PC-3 (cell line): ENCODE measurements around the gene STIM1. TPM values are rescaled to one million over a fixed set of nuclear protein-coding genes. Genes with fewer than 3 reads are reported as not detected.

Source experiments
- ATAC-seq: fragments of 200-7000 bp; cut with Tn5 transposase; 2 replicates; pipeline ENCODE4 v1.9.1; 2020; ENCODE audit warnings: mild to moderate bottlenecking, moderate library complexity
- BruUV-seq: library from RNA; stranded (reverse); fragments of 400-500 nt; replicated peaks from 2 replicates; lab custom pipeline; 2021; lab: Mats Ljungman, UMichigan
- CTCF ChIA-PET: fragments of 300-600 bp; sonication (Branson Sonifier 250); formaldehyde crosslinking; loops from one replicate; lab custom pipeline; 2022; ENCODE audit warnings: antibody characterized with exemption; lab: Charles Lee
- POLR2A ChIA-PET: fragments of 300-600 bp; sonication (Branson Sonifier 250); formaldehyde crosslinking; loops from one replicate; lab custom pipeline; 2022; ENCODE audit warnings: antibody characterized with exemption; ENCODE audit not compliant: unreplicated experiment; lab: Charles Lee
- DNase-seq: peaks from one replicate; pipeline ENCODE4 v3.0.0-alpha.2; 2015
- H2AFZ ChIP-seq: fragments of 300-600 bp; sonication (generic); 2 replicates; pipeline ENCODE4 v1.6.0; 2016; ENCODE audit warnings: antibody characterized with exemption, low read length
- H3F3A ChIP-seq: fragments of 300-600 bp; sonication (generic); one replicate; pipeline ENCODE4 v1.6.0; 2017; ENCODE audit warnings: antibody characterized with exemption, low read length, control low read depth, mild to moderate bottlenecking; ENCODE audit not compliant: unreplicated experiment
- H3K27ac ChIP-seq: fragments of 300-600 bp; sonication (generic); 2 replicates; pipeline ENCODE4 v1.5.1; 2016; ENCODE audit warnings: mild to moderate bottlenecking, low read length
- H3K27me3 ChIP-seq: fragments of 300-600 bp; sonication (generic); 2 replicates; pipeline ENCODE4 v1.6.1; 2016; ENCODE audit warnings: low read length, mixed read lengths
- H3K36me3 ChIP-seq: fragments of 300-600 bp; sonication (generic); 2 replicates; pipeline ENCODE4 v1.6.1; 2016; ENCODE audit warnings: low read depth, mixed run types, low read length, mixed read lengths
- H3K4me1 ChIP-seq: fragments of 300-600 bp; sonication (generic); 2 replicates; pipeline ENCODE4 v1.5.1; 2016; ENCODE audit warnings: low read length; ENCODE audit not compliant: insufficient read depth
- H3K4me2 ChIP-seq: fragments of 300-600 bp; sonication (generic); 2 replicates; pipeline ENCODE4 v1.6.0; 2016; ENCODE audit warnings: low read length
- H3K4me3 ChIP-seq: fragments of 300-600 bp; sonication (generic); 2 replicates; pipeline ENCODE4 v1.5.1; 2016; ENCODE audit warnings: mild to moderate bottlenecking, low read length, mixed read lengths
- H3K79me2 ChIP-seq: fragments of 300-600 bp; sonication (generic); 2 replicates; pipeline ENCODE4 v1.6.1; 2017; ENCODE audit warnings: low read length, mixed read lengths
- H3K9ac ChIP-seq: fragments of 300-600 bp; sonication (generic); 2 replicates; pipeline ENCODE4 v1.6.0; 2016; ENCODE audit warnings: mild to moderate bottlenecking, low read length
- H3K9me2 ChIP-seq: fragments of 300-600 bp; sonication (generic); replicated peaks from 2 replicates; pipeline ENCODE4 v1.6.1; 2016; ENCODE audit warnings: mixed run types, low read length, mixed read lengths
- H3K9me3 ChIP-seq: fragments of 300-600 bp; sonication (generic); 2 replicates; pipeline ENCODE4 v1.6.1; 2016; ENCODE audit warnings: low read length, mixed read lengths
- H4K20me1 ChIP-seq: fragments of 300-600 bp; sonication (generic); 2 replicates; pipeline ENCODE4 v1.6.1; 2016; ENCODE audit warnings: low read length, mixed read lengths
- CTCF ChIP-seq: fragments of 300-600 bp; sonication (generic); conservative IDR thresholded peaks from 2 replicates; pipeline ENCODE4 v1.5.1; 2017; ENCODE audit warnings: antibody characterized with exemption, low read depth, mild to moderate bottlenecking, low read length
- EZH2 ChIP-seq: fragments of 300-600 bp; sonication (generic); IDR thresholded peaks from one replicate; pipeline ENCODE4 v1.6.1; 2017; ENCODE audit warnings: antibody characterized with exemption, mild to moderate bottlenecking, low read length; ENCODE audit not compliant: unreplicated experiment
- EZH2phosphoT487 ChIP-seq: fragments of 300-600 bp; sonication (generic); IDR thresholded peaks from 2 replicates; pipeline ENCODE4 v1.6.1; 2018; ENCODE audit warnings: mild to moderate bottlenecking, antibody characterized with exemption, low read length, borderline replicate concordance
- intact Hi-C: fragments of 100-400 bp; cut with micrococcal nuclease; formaldehyde crosslinking; loops from 2 replicates; pipeline ENCODE4 v1.9.0; 2023
- total RNA-seq: library from RNA; depleted of rRNA; stranded (reverse); fragments of >200 nt; gene quantifications from 2 replicates; pipeline ENCODE4 v1.2.3, GENCODE V29; 2014

Gene STIM1
- total RNA-seq, 1 experiment from 2014 or later, result 22.8 TPM

- peak within 1 kb of the TSS; percentile 87 for H3K9ac ChIP-seq
- TF ChIP-seq EZH2phosphoT487, result no peak
- TF ChIP-seq CTCF, result no peak
- TF ChIP-seq EZH2, result no peak
- H3K4me3 ChIP-seq, result peak within 1 kb of the TSS; percentile 94
- ATAC-seq (peak; percentile 70), DNase-seq (peak; percentile 57)
- H3K79me2 ChIP-seq, result peaks cover 43% of the 10 kb centered on the region
- H3K4me2 ChIP-seq, result peak within 1 kb of the TSS; percentile 99
- no peaks in the 10 kb centered on the region for H3F3A ChIP-seq
- ChIA-PET POLR2A (interaction anchor here (0.5 to 0.9 kb wide), 4 partner anchors 14 to 223 kb away, joined by 3 to 5 read pairs (median 4); partner anchors contain the start of gene STIM1), CTCF (interaction anchor here (0.5 to 1.8 kb wide), 14 partner anchors 14 to 653 kb away, joined by 3 to 8 read pairs (median 4); partner anchors contain the start of gene STIM1)
- no peaks in the 10 kb centered on the region for H3K9me2 ChIP-seq
- no peaks in the 10 kb centered on the region for H3K9me3 ChIP-seq
- H3K4me1 ChIP-seq, result peaks cover 17% of the 10 kb centered on the region
- H4K20me1 ChIP-seq, result peaks cover 12% of the 10 kb centered on the region
- no TSS peak for BruUV-seq
- H2AFZ ChIP-seq, result peak within 1 kb of the TSS; percentile 82
- H3K27me3 ChIP-seq, result no peaks in the 10 kb centered on the region
- no peaks in the 10 kb centered on the region; the same call in 1 of the 2 replicates for H3K36me3 ChIP-seq
- peak within 1 kb of the TSS; percentile 74 for H3K27ac ChIP-seq
- intact Hi-C loops, result loop anchor here (1.0 to 2.0 kb wide), 2 partner anchors 14 to 32 kb away; partner anchors contain the start of genes PGAP2 and STIM1
These were observed 14.5 kb upstream of the STIM1 start, which contains the start of gene RHOG for GRCh38 chr11:3840870-3841425. TSS of gene RHOG (minus strand) at chr11:3840959. CDS start at chr11:3828138, 12,821 bp downstream.

- no peaks in the 10 kb centered on the region for H3K27me3 ChIP-seq
- H3K27ac ChIP-seq, result peak overlapping the region; percentile 74
- H3K9ac ChIP-seq, result peak overlapping the region; percentile 87
- H3K9me2 ChIP-seq, result no peaks in the 10 kb centered on the region
- peaks cover 41% of the 10 kb centered on the region for H3K79me2 ChIP-seq
- peaks cover 17% of the 10 kb centered on the region for H3K4me1 ChIP-seq
- H4K20me1 ChIP-seq, result peaks cover 12% of the 10 kb centered on the region
- H3K9me3 ChIP-seq, result no peaks in the 10 kb centered on the region
- peak overlapping the region; percentile 82 for H2AFZ ChIP-seq
- no peaks in the 10 kb centered on the region; the same call in 1 of the 2 replicates for H3K36me3 ChIP-seq
- ChIA-PET POLR2A (interaction anchor here (0.5 to 0.9 kb wide), 3 partner anchors 13 to 222 kb away, joined by 3 to 5 read pairs (median 4); partner anchors contain the start of gene STIM1), CTCF (interaction anchor here (0.5 to 1.8 kb wide), 12 partner anchors 13 to 652 kb away, joined by 3 to 8 read pairs (median 4); partner anchors contain the start of gene STIM1)
- DNase-seq, result peak; percentile 83
- peak overlapping the region; percentile 94 for H3K4me2 ChIP-seq
- intact Hi-C loops, result loop anchor here (1.0 to 2.0 kb wide), 2 partner anchors 14 to 33 kb away; partner anchors contain the start of genes PGAP2 and STIM1
- TSS peak; percentile 78 for BruUV-seq
- peak overlapping the region; percentile 94 for H3K4me3 ChIP-seq
- H3F3A ChIP-seq, result no peaks in the 10 kb centered on the region
- ATAC-seq, result peak; percentile 69
- TF ChIP-seq EZH2phosphoT487 (no peak), CTCF (peak; percentile 73), EZH2 (no peak)
These were observed 13.8 kb upstream of the STIM1 start for GRCh38 chr11:3841426-3842350.
